NOMO-1 treated with DMSO at 0.1 percent for 48 hours (cell line): ENCODE data around the gene SOBP.

Experiments
- DNase-seq: peaks from one replicate; lab custom pipeline; 2025; ENCODE audit not compliant: unreplicated experiment; lab: John Stamatoyannopoulos, UW

SOBP gene

GRCh38 chr6:107709341-107709740 lies 219.4 kb downstream of the SOBP start:
- DNase-seq, result no peak
